Endothelial cell (in vitro differentiated cells): Measurements from ENCODE around the gene LSM10. TPM values are rescaled to one million over a fixed set of nuclear protein-coding genes. Genes with fewer than 3 reads are reported as not detected.

ENCODE experiments used
- DNase-seq: peaks from one replicate; pipeline ENCODE4 v3.0.0; 2021; ENCODE audit warnings: low spot score
- H3K27ac Mint-ChIP-seq: one replicate; pipeline ENCODE4 v1.8.0; 2021; ENCODE audit warnings: mixed read lengths, inconsistent platforms; ENCODE audit not compliant: unreplicated experiment
- H3K27me3 Mint-ChIP-seq: one replicate; pipeline ENCODE4 v1.8.0; 2021; ENCODE audit warnings: mild to moderate bottlenecking, moderate library complexity, mixed read lengths, inconsistent platforms; ENCODE audit not compliant: unreplicated experiment
- H3K36me3 Mint-ChIP-seq: one replicate; pipeline ENCODE4 v1.8.0; 2021; ENCODE audit warnings: mild to moderate bottlenecking, low read depth, mixed read lengths, inconsistent platforms; ENCODE audit not compliant: unreplicated experiment
- H3K4me1 Mint-ChIP-seq: one replicate; pipeline ENCODE4 v1.8.0; 2021; ENCODE audit warnings: mild to moderate bottlenecking, mixed read lengths, inconsistent platforms; ENCODE audit not compliant: unreplicated experiment
- H3K4me3 Mint-ChIP-seq: one replicate; pipeline ENCODE4 v1.8.0; 2021; ENCODE audit warnings: mild to moderate bottlenecking, mixed read lengths, inconsistent platforms; ENCODE audit not compliant: unreplicated experiment
- H3K9me3 Mint-ChIP-seq: one replicate; pipeline ENCODE4 v1.8.0; 2021; ENCODE audit warnings: mixed read lengths, inconsistent platforms; ENCODE audit not compliant: unreplicated experiment
- total RNA-seq: library from RNA; stranded (reverse); fragmentation: NEBNext Ultra II Directional; extraction: Animal tissue kit (Norgen Biotek cat#: 25700); gene quantifications from one replicate; pipeline ENCODE4 v1.2.1, GENCODE V29; 2021; ENCODE audit not compliant: unreplicated experiment
- TF ChIP-seq, protein P1 (sequence below): fragments of 200-600 bp; sonication (generic); IDR thresholded peaks from one replicate; pipeline ENCODE4 v1.5.0; 2021; ENCODE audit warnings: antibody characterized with exemption; ENCODE audit not compliant: unreplicated experiment

Gene LSM10
- total RNA-seq, 1 donor from 2014 or later: 22.3 TPM

DNA sequence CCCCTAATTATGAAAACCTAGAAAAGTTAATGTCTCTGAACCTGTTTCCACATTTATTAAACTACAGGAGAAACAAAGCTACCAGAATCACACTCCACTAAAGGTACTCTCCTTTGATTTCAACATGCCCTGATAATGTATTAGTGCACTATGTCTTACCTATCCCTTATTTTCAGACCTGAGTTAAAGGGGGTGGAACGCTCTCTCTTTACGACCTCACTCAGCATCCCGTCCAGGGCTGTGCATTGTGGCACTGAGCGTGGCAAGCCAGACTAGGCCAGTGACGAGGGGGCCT, 678 bp downstream of the LSM10 start:
- peaks cover 10% of the 10 kb centered on the region for H3K36me3 Mint-ChIP-seq
- H3K4me3 Mint-ChIP-seq: peak overlapping the region; percentile 98
- H3K27ac Mint-ChIP-seq: peak overlapping the region; percentile 93
- H3K4me1 Mint-ChIP-seq: peaks cover 19% of the 10 kb centered on the region
- DNase-seq: no peak
- H3K27me3 Mint-ChIP-seq: peaks cover 5% of the 10 kb centered on the region
- no peaks in the 10 kb centered on the region for H3K9me3 Mint-ChIP-seq
- TF ChIP-seq, protein P1, sequence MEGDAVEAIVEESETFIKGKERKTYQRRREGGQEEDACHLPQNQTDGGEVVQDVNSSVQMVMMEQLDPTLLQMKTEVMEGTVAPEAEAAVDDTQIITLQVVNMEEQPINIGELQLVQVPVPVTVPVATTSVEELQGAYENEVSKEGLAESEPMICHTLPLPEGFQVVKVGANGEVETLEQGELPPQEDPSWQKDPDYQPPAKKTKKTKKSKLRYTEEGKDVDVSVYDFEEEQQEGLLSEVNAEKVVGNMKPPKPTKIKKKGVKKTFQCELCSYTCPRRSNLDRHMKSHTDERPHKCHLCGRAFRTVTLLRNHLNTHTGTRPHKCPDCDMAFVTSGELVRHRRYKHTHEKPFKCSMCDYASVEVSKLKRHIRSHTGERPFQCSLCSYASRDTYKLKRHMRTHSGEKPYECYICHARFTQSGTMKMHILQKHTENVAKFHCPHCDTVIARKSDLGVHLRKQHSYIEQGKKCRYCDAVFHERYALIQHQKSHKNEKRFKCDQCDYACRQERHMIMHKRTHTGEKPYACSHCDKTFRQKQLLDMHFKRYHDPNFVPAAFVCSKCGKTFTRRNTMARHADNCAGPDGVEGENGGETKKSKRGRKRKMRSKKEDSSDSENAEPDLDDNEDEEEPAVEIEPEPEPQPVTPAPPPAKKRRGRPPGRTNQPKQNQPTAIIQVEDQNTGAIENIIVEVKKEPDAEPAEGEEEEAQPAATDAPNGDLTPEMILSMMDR: no peak

DNA sequence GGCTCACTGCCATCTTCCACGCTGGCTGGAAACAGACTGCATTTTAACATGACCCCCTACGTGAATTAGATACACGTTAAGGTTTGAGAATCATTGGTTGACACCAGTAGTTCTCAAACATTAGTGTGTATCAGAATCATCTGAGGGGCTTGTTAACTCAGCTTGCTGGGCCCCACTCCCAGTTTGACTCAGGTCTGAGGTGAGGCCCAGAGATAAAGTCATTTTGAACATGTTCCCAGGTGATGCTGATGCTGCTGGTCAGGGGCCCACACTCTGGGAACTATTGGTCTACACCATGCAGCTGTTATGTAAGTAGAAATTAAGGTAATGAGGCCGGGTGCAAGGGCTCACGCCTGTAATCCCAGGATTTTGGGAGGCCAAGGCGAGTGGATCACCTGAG, 1.3 kb downstream of the LSM10 start:
- peak overlapping the region; percentile 71 for H3K4me3 Mint-ChIP-seq

DNA sequence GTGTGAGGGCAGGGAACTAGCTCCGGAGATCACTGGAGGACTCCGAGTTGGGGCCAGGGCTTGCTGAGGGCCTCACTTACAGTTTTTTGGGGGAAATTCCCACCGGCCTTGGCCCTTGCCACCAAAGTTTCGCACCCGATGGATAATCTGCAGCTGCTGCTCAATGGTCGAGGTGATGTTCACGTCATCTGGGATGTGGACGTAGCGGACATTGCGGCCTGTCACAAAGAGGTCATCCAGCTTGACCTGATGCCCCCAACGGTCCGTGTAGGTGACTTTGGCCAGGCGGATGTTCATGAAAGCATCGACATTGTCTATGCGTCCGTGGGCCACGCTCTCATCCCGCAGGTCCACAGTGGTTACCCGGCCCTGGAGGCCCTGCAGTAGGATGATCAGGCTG, 4.0 kb downstream of the LSM10 start:
- Mint-ChIP-seq H3K27me3 (peaks cover 4% of the 10 kb centered on the region), H3K4me1 (peaks cover 11% of the 10 kb centered on the region), H3K9me3 (no peaks in the 10 kb centered on the region), H3K4me3 (no peak overlapping the region), H3K27ac (no peak overlapping the region), H3K36me3 (peaks cover 15% of the 10 kb centered on the region)
- TF ChIP-seq, protein P1: no peak
- no peak for DNase-seq

More for the DNA sequence above, 1.3 kb downstream of the LSM10 start:
- Mint-ChIP-seq H3K27me3 (peaks cover 5% of the 10 kb centered on the region), H3K9me3 (no peaks in the 10 kb centered on the region), H3K4me1 (peaks cover 19% of the 10 kb centered on the region), H3K27ac (no peak overlapping the region), H3K36me3 (peaks cover 12% of the 10 kb centered on the region)
- TF ChIP-seq, protein P1: no peak
- DNase-seq: no peak

DNA sequence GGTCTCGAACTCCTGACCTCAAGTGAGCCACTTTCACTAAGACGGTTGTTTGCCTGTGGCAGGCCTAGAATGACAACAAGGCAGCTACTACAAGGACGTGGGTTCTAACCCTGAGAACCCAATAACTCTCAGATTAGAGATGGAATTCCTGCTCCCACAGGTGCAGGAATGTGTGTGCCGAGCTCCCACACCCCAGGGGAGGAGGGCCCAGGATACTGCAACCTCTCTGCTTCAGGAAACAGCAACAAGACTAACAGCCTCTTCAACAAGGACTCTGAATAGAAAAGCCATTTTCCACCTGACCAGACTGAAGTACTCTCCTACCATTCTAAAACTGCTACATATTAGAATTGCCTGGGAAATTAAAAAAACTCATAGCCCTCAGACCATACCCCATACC, 4.9 kb downstream of the LSM10 start:
- peaks cover 15% of the 10 kb centered on the region for H3K36me3 Mint-ChIP-seq
- peaks cover 3% of the 10 kb centered on the region for H3K27me3 Mint-ChIP-seq
- no peak overlapping the region for H3K27ac Mint-ChIP-seq
- peaks cover 7% of the 10 kb centered on the region for H3K4me1 Mint-ChIP-seq
- no peak overlapping the region for H3K4me3 Mint-ChIP-seq
- H3K9me3 Mint-ChIP-seq: no peaks in the 10 kb centered on the region
- TF ChIP-seq, protein P1: no peak
- DNase-seq: no peak

DNA sequence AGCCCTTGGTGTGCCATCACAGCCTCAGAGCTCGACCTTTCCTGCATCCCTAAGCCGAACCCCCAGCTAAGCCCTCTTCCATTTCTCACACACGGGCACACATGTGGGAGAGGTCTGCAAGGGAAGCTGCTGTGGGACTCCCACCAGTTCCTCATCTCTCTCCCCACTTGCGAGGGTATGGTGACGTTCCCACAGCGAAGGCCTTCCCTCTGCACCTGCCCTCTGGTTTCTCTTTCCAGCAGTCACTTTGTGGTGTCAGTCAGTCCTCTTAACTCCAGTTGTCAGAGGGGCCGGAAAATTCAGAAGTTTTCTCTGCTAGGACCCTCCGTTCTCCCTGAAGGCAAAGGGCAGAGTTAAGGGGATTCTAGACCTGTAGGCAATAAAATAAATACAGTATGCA, 6.4 kb downstream of the LSM10 start:
- Mint-ChIP-seq H3K27me3 (peaks cover 4% of the 10 kb centered on the region), H3K4me3 (no peak overlapping the region), H3K27ac (no peak overlapping the region), H3K4me1 (peaks cover 10% of the 10 kb centered on the region), H3K9me3 (no peaks in the 10 kb centered on the region), H3K36me3 (peaks cover 15% of the 10 kb centered on the region)
- TF ChIP-seq, protein P1: no peak
- DNase-seq: no peak
